Memory B cell (primary cell): ENCODE results near the gene RRP15.

Experiments used
- ATAC-seq: fragments of 150-1000 bp; cut with Tn5 transposase; 2 replicates; pipeline ENCODE4 v1.10.0; 2021; ENCODE audit warnings: low read depth, mild to moderate bottlenecking, moderate library complexity
- DNase-seq, 2 donors: peaks; one replicate each; pipeline ENCODE4 v3.0.0; 2022; ENCODE audit warnings: low spot score in 2 of 2
- H3K27ac Mint-ChIP-seq: one replicate; pipeline ENCODE4 v1.8.0; 2022; ENCODE audit warnings: mild to moderate bottlenecking, moderate library complexity, mixed read lengths
- H3K27me3 Mint-ChIP-seq: one replicate; pipeline ENCODE4 v1.8.0; 2022; ENCODE audit warnings: mixed read lengths
- H3K36me3 Mint-ChIP-seq: one replicate; pipeline ENCODE4 v1.8.0; 2022; ENCODE audit warnings: mild to moderate bottlenecking, mixed read lengths
- H3K4me1 Mint-ChIP-seq: one replicate; pipeline ENCODE4 v1.8.0; 2022; ENCODE audit warnings: mixed read lengths
- H3K4me3 Mint-ChIP-seq: one replicate; pipeline ENCODE4 v1.8.0; 2022; ENCODE audit warnings: mild to moderate bottlenecking, moderate library complexity, mixed read lengths
- H3K9me3 Mint-ChIP-seq: one replicate; pipeline ENCODE4 v1.8.0; 2022; ENCODE audit warnings: mixed read lengths

RRP15 gene

GRCh38 chr1:218284917-218285635 lies at the start of gene RRP15:
Gene RRP15 (plus strand): TSS chr1:218285293. CDS start chr1:218285317, 24 bp downstream.
- peaks cover 2% of the 10 kb centered on the region for H3K9me3 Mint-ChIP-seq
- ATAC-seq (peak; percentile 98), DNase-seq (peak; percentile 85 to 89)
- peak within 1 kb of the TSS; percentile 95 for H3K27ac Mint-ChIP-seq
- H3K4me3 Mint-ChIP-seq, result peak within 1 kb of the TSS; percentile 99
- H3K4me1 Mint-ChIP-seq, result peaks cover 13% of the 10 kb centered on the region
- peaks cover 2% of the 10 kb centered on the region for H3K27me3 Mint-ChIP-seq
- no peaks in the 10 kb centered on the region for H3K36me3 Mint-ChIP-seq

GRCh38 chr1:218242171-218242570 lies 42.9 kb upstream of the RRP15 start:
- ATAC-seq (no peak), DNase-seq (no peak)
- Mint-ChIP-seq H3K27ac (no peak overlapping the region), H3K27me3 (peaks cover 3% of the 10 kb centered on the region), H3K36me3 (no peaks in the 10 kb centered on the region), H3K4me1 (no peaks in the 10 kb centered on the region), H3K4me3 (no peak overlapping the region), H3K9me3 (no peaks in the 10 kb centered on the region)

GRCh38 chr1:218247339-218247738 lies 37.8 kb upstream of the RRP15 start:
- DNase-seq (no peak), ATAC-seq (no peak)
- H3K27ac Mint-ChIP-seq, result no peak overlapping the region
- H3K36me3 Mint-ChIP-seq, result no peaks in the 10 kb centered on the region
- H3K4me3 Mint-ChIP-seq, result no peak overlapping the region
- no peaks in the 10 kb centered on the region for H3K9me3 Mint-ChIP-seq
- H3K27me3 Mint-ChIP-seq, result peaks cover 10% of the 10 kb centered on the region
- H3K4me1 Mint-ChIP-seq, result no peaks in the 10 kb centered on the region

- no peak for DNase-seq
- H3K9me3 Mint-ChIP-seq, result no peaks in the 10 kb centered on the region
- H3K27ac Mint-ChIP-seq, result no peak overlapping the region
- H3K27me3 Mint-ChIP-seq, result peaks cover 9% of the 10 kb centered on the region
- H3K4me3 Mint-ChIP-seq, result no peak overlapping the region
- ATAC-seq, result no peak
- no peaks in the 10 kb centered on the region for H3K36me3 Mint-ChIP-seq
- no peaks in the 10 kb centered on the region for H3K4me1 Mint-ChIP-seq
These were observed 35.6 kb upstream of the RRP15 start for GRCh38 chr1:218249338-218250140.

- DNase-seq, result no peak
- H3K27ac Mint-ChIP-seq, result no peak overlapping the region
- H3K9me3 Mint-ChIP-seq, result no peaks in the 10 kb centered on the region
- H3K4me1 Mint-ChIP-seq, result no peaks in the 10 kb centered on the region
- ATAC-seq, result no peak
- no peaks in the 10 kb centered on the region for H3K36me3 Mint-ChIP-seq
- no peak overlapping the region for H3K4me3 Mint-ChIP-seq
- H3K27me3 Mint-ChIP-seq, result peaks cover 9% of the 10 kb centered on the region
These were observed 34.6 kb upstream of the RRP15 start for GRCh38 chr1:218250492-218250891.

- H3K9me3 Mint-ChIP-seq, result peaks cover 2% of the 10 kb centered on the region
- DNase-seq (no peak), ATAC-seq (no peak)
- H3K4me3 Mint-ChIP-seq, result no peak overlapping the region
- H3K27ac Mint-ChIP-seq, result no peak overlapping the region
- peaks cover under 1% of the 10 kb centered on the region for H3K4me1 Mint-ChIP-seq
- no peaks in the 10 kb centered on the region for H3K36me3 Mint-ChIP-seq
- peaks cover 1% of the 10 kb centered on the region for H3K27me3 Mint-ChIP-seq
These were observed 30.7 kb upstream of the RRP15 start for GRCh38 chr1:218254296-218254946.

GRCh38 chr1:218255090-218255489 lies 30.0 kb upstream of the RRP15 start:
- ATAC-seq (no peak), DNase-seq (no peak)
- H3K4me3 Mint-ChIP-seq, result no peak overlapping the region
- H3K36me3 Mint-ChIP-seq, result no peaks in the 10 kb centered on the region
- peaks cover 3% of the 10 kb centered on the region for H3K9me3 Mint-ChIP-seq
- H3K27ac Mint-ChIP-seq, result no peak overlapping the region
- H3K4me1 Mint-ChIP-seq, result peaks cover 3% of the 10 kb centered on the region
- peaks cover 6% of the 10 kb centered on the region for H3K27me3 Mint-ChIP-seq

GRCh38 chr1:218257371-218257770 lies 27.7 kb upstream of the RRP15 start:
- H3K4me1 Mint-ChIP-seq, result peaks cover 3% of the 10 kb centered on the region
- no peak overlapping the region for H3K27ac Mint-ChIP-seq
- ATAC-seq (no peak), DNase-seq (no peak)
- peaks cover 6% of the 10 kb centered on the region for H3K27me3 Mint-ChIP-seq
- H3K4me3 Mint-ChIP-seq, result no peak overlapping the region
- H3K9me3 Mint-ChIP-seq, result peaks cover 3% of the 10 kb centered on the region
- no peaks in the 10 kb centered on the region for H3K36me3 Mint-ChIP-seq

GRCh38 chr1:218257971-218258370 lies 27.1 kb upstream of the RRP15 start:
- DNase-seq (no peak), ATAC-seq (no peak)
- Mint-ChIP-seq H3K9me3 (peaks cover 3% of the 10 kb centered on the region), H3K27ac (no peak overlapping the region), H3K4me1 (peaks cover 3% of the 10 kb centered on the region), H3K36me3 (no peaks in the 10 kb centered on the region), H3K27me3 (peaks cover 6% of the 10 kb centered on the region), H3K4me3 (no peak overlapping the region)

GRCh38 chr1:218259339-218259738 lies 25.8 kb upstream of the RRP15 start:
- no peak for DNase-seq
- Mint-ChIP-seq H3K27ac (no peak overlapping the region), H3K36me3 (no peaks in the 10 kb centered on the region), H3K4me1 (peaks cover 3% of the 10 kb centered on the region), H3K27me3 (peaks cover 4% of the 10 kb centered on the region), H3K4me3 (no peak overlapping the region), H3K9me3 (peaks cover 3% of the 10 kb centered on the region)
- ATAC-seq, result no peak

GRCh38 chr1:218259800-218260199 lies 25.3 kb upstream of the RRP15 start:
- Mint-ChIP-seq H3K27me3 (peaks cover 6% of the 10 kb centered on the region), H3K9me3 (peaks cover 3% of the 10 kb centered on the region), H3K4me1 (peaks cover 3% of the 10 kb centered on the region), H3K36me3 (no peaks in the 10 kb centered on the region), H3K4me3 (no peak overlapping the region), H3K27ac (no peak overlapping the region)
- DNase-seq (no peak), ATAC-seq (peak; percentile 43)

GRCh38 chr1:218262259-218262658 lies 22.8 kb upstream of the RRP15 start:
- Mint-ChIP-seq H3K9me3 (peaks cover 3% of the 10 kb centered on the region), H3K4me3 (no peak overlapping the region), H3K27me3 (peaks cover 10% of the 10 kb centered on the region), H3K27ac (no peak overlapping the region), H3K4me1 (peaks cover 3% of the 10 kb centered on the region), H3K36me3 (no peaks in the 10 kb centered on the region)
- DNase-seq (no peak), ATAC-seq (no peak)

- DNase-seq, result no peak
- peaks cover 5% of the 10 kb centered on the region for H3K27me3 Mint-ChIP-seq
- H3K4me3 Mint-ChIP-seq, result no peak overlapping the region
- H3K4me1 Mint-ChIP-seq, result no peaks in the 10 kb centered on the region
- no peaks in the 10 kb centered on the region for H3K36me3 Mint-ChIP-seq
- no peaks in the 10 kb centered on the region for H3K9me3 Mint-ChIP-seq
- ATAC-seq, result no peak
- no peak overlapping the region for H3K27ac Mint-ChIP-seq
These were observed 18.7 kb upstream of the RRP15 start for GRCh38 chr1:218266356-218266755.

GRCh38 chr1:218272366-218272765 lies 12.7 kb upstream of the RRP15 start:
- no peak for DNase-seq
- Mint-ChIP-seq H3K4me1 (no peaks in the 10 kb centered on the region), H3K27ac (no peak overlapping the region), H3K9me3 (no peaks in the 10 kb centered on the region), H3K4me3 (no peak overlapping the region), H3K27me3 (peaks cover 3% of the 10 kb centered on the region), H3K36me3 (no peaks in the 10 kb centered on the region)
- no peak for ATAC-seq
